ENCODE results near the gene IST1.

DNA sequence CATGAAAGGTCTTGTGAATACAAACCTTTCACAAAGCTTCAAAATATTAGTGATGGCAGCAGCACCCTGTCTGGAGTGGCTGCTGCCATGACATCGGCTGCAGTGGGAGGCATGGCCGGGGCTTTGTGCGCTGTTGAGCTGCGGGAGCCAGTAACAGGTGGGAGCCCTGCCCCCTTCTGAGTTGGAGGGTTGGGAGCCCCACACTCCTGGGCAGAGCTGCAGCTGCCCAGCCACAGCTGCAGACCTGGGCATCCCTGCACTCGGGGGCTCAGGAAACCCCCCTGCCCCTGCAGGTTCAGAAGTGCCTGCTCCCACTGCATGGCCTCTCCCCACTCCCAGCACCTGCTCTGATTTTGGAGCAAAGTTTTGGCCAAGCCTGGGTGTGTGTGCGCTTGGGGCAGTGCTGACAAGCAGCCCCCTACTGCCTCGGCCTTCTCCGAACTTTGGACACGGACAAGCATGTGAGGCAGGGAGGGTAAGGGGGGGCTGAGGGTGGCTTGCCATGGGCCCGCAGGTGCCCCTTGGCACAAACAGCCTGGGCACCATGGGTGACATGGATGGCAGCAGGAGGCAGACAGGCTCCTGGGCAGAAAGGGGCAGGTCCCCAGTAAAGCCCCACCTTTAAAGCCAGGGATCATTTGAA is 42.7 kb downstream of the IST1 start:
- TF ChIP-seq, protein P1, sequence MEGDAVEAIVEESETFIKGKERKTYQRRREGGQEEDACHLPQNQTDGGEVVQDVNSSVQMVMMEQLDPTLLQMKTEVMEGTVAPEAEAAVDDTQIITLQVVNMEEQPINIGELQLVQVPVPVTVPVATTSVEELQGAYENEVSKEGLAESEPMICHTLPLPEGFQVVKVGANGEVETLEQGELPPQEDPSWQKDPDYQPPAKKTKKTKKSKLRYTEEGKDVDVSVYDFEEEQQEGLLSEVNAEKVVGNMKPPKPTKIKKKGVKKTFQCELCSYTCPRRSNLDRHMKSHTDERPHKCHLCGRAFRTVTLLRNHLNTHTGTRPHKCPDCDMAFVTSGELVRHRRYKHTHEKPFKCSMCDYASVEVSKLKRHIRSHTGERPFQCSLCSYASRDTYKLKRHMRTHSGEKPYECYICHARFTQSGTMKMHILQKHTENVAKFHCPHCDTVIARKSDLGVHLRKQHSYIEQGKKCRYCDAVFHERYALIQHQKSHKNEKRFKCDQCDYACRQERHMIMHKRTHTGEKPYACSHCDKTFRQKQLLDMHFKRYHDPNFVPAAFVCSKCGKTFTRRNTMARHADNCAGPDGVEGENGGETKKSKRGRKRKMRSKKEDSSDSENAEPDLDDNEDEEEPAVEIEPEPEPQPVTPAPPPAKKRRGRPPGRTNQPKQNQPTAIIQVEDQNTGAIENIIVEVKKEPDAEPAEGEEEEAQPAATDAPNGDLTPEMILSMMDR (IDR thresholded peaks at IDR 0.05; ENCODE audit: low read depth, low read length, missing input control), result no peak
- no peak for TF ChIP-seq GABPA (IDR thresholded peaks at IDR 0.05 in 1 of 2, conservative IDR thresholded peaks at IDR 0.05 in 1 of 2)
- TF ChIP-seq, protein P2, sequence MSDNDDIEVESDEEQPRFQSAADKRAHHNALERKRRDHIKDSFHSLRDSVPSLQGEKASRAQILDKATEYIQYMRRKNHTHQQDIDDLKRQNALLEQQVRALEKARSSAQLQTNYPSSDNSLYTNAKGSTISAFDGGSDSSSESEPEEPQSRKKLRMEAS (IDR thresholded peaks at IDR 0.05), result no peak
- TF ChIP-seq TAF1 (conservative IDR thresholded peaks at IDR 0.05), result no peak
- no peak for TF ChIP-seq NR2F2 (IDR thresholded peaks at IDR 0.05)
- no peak for TF ChIP-seq RAD21 (IDR thresholded peaks at IDR 0.05)
- TF ChIP-seq YY1 (IDR thresholded peaks at IDR 0.05), result no peak
- TF ChIP-seq EGR1 (IDR thresholded peaks at IDR 0.05; ENCODE audit: low read depth in 2 of 2), result no peak
- TF ChIP-seq, protein P3, sequence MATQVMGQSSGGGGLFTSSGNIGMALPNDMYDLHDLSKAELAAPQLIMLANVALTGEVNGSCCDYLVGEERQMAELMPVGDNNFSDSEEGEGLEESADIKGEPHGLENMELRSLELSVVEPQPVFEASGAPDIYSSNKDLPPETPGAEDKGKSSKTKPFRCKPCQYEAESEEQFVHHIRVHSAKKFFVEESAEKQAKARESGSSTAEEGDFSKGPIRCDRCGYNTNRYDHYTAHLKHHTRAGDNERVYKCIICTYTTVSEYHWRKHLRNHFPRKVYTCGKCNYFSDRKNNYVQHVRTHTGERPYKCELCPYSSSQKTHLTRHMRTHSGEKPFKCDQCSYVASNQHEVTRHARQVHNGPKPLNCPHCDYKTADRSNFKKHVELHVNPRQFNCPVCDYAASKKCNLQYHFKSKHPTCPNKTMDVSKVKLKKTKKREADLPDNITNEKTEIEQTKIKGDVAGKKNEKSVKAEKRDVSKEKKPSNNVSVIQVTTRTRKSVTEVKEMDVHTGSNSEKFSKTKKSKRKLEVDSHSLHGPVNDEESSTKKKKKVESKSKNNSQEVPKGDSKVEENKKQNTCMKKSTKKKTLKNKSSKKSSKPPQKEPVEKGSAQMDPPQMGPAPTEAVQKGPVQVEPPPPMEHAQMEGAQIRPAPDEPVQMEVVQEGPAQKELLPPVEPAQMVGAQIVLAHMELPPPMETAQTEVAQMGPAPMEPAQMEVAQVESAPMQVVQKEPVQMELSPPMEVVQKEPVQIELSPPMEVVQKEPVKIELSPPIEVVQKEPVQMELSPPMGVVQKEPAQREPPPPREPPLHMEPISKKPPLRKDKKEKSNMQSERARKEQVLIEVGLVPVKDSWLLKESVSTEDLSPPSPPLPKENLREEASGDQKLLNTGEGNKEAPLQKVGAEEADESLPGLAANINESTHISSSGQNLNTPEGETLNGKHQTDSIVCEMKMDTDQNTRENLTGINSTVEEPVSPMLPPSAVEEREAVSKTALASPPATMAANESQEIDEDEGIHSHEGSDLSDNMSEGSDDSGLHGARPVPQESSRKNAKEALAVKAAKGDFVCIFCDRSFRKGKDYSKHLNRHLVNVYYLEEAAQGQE (IDR thresholded peaks at IDR 0.05), result no peak
- no peak for TF ChIP-seq RXRA (IDR thresholded peaks at IDR 0.05)
- no peak for TF ChIP-seq JUND (IDR thresholded peaks at IDR 0.05)
- TF ChIP-seq SP1 (IDR thresholded peaks at IDR 0.05), result no peak
- TF ChIP-seq, protein P4, sequence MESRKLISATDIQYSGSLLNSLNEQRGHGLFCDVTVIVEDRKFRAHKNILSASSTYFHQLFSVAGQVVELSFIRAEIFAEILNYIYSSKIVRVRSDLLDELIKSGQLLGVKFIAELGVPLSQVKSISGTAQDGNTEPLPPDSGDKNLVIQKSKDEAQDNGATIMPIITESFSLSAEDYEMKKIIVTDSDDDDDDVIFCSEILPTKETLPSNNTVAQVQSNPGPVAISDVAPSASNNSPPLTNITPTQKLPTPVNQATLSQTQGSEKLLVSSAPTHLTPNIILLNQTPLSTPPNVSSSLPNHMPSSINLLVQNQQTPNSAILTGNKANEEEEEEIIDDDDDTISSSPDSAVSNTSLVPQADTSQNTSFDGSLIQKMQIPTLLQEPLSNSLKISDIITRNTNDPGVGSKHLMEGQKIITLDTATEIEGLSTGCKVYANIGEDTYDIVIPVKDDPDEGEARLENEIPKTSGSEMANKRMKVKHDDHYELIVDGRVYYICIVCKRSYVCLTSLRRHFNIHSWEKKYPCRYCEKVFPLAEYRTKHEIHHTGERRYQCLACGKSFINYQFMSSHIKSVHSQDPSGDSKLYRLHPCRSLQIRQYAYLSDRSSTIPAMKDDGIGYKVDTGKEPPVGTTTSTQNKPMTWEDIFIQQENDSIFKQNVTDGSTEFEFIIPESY (IDR thresholded peaks at IDR 0.05), result no peak
